Measurements from ENCODE around the gene TMEM25.
"Not testable (repeated sequence)": the region's sequence is repeated elsewhere in the genome, so short reads cannot be mapped to it uniquely, and the experiment has no call there.

The TMEM25 gene

DNA sequence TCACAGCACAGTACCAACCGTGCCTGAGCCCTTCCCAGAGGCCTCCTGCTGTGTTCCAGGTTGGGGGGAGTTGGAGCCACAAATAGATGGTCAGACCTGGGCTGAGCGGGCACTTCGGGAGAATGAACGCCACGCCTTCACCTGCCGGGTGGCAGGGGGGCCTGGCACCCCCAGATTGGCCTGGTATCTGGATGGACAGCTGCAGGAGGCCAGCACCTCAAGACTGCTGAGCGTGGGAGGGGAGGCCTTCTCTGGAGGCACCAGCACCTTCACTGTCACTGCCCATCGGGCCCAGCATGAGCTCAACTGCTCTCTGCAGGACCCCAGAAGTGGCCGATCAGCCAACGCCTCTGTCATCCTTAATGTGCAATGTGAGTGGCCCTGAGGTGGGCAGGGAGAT, 1.1 kb downstream of the TMEM25 start:
- no peak for DNase-seq (ENCODE audit: low read depth in 2 of 2, low spot score in 1 of 2)

- DNase-seq (ENCODE audit: low read depth in 2 of 2, low spot score in 1 of 2) = no peak
Measured at GRCh38 chr11:118532852-118533768, 2.1 kb downstream of the TMEM25 start.

GRCh38 chr11:118533769-118534729, 3.1 kb downstream of the TMEM25 start:
- no peak for DNase-seq (ENCODE audit: low read depth in 2 of 2, low spot score in 1 of 2)

DNA sequence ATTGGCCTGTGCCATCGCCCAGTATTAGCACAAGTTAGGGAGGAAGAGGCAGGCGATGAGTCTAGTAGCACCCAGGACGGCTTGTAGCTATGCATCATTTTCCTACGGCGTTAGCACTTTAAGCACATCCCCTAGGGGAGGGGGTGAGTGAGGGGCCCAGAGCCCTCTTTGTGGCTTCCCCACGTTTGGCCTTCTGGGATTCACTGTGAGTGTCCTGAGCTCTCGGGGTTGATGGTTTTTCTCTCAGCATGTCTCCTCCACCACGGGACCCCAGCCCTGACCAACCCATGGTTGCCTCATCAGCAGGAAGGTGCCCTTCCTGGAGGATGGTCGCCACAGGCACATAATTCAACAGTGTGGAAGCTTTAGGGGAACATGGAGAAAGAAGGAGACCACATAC, 4.3 kb downstream of the TMEM25 start:
- DNase-seq (ENCODE audit: low read depth in 2 of 2, low spot score in 1 of 2) = no peak

GRCh38 chr11:118536726-118537125, 5.7 kb downstream of the TMEM25 start:
- DNase-seq (ENCODE audit: low read depth in 2 of 2, low spot score in 1 of 2) = no peak

DNA sequence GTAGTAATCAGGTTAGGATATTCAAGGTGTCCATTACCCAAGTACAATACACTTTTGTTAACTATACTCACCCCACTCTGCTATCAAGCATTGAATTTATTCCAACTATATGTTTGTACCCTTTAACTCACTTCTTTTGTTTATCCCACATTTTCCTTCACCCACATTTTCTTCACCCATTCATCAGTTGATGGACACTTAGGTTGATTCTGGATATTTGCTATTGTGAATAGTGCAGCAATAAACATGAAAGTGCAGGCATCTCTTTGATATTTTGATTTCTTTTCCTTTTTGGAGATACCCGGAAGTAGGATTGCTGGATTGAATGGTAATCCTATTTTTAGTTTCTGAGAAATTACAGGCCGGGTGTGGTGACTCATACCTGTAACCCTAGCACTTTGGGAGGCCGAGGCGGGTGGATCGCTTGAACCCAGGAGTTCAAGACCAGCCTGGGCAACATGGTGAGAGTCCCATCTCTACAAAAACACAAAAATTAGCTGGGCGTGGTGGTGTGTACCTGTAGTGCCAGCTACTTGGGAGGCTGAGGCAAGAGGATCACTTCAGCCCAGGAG, 6.5 kb downstream of the TMEM25 start:
- DNase-seq (ENCODE audit: low read depth in 2 of 2, low spot score in 1 of 2) = no peak

DNA sequence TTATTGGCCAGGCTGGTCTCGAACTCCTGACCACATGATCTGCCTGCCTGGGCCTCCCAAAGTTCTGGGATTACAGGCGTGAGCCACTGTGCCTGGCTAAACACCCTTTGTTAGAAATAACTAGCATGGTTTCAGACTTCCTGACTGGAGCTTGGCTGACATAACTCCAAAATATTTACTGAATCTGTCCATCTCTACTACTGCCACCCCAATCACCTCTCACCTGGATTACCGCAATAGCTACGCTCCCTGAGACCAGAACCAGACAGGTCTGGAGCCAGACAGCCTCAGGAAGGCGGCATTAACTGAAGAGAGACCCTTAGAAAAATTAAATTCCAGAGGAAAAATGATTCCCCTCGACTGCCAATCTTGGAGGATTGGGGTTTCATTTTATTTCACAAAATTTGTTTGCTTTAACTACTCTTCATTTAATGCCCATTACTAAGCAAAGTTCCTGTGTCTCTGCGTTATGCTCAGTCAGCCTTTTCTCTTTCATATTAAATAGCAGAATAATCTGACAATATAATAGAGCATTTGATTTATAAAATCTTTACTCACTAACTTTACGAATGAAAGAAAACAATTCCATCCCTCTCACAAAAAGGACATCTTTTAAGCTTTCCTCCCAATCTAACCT, 13.1 kb downstream of the TMEM25 start:
- no peak for DNase-seq (ENCODE audit: low read depth in 2 of 2, low spot score in 1 of 2)

GRCh38 chr11:118544647-118545010, 13.6 kb downstream of the TMEM25 start:
- no peak for DNase-seq (ENCODE audit: low read depth in 2 of 2, low spot score in 1 of 2)

GRCh38 chr11:118545533-118545932, 14.5 kb downstream of the TMEM25 start:
- no peak for DNase-seq (ENCODE audit: low read depth in 2 of 2, low spot score in 1 of 2)

GRCh38 chr11:118547132-118547531, 16.1 kb downstream of the TMEM25 start:
- DNase-seq (ENCODE audit: low read depth in 2 of 2, low spot score in 1 of 2) = no peak

- no peak for DNase-seq (ENCODE audit: low read depth in 2 of 2, low spot score in 1 of 2)
Measured at GRCh38 chr11:118552341-118552740, 21.3 kb downstream of the TMEM25 start.

- no peak for DNase-seq (ENCODE audit: low read depth in 2 of 2, low spot score in 1 of 2)
Measured at GRCh38 chr11:118560806-118561205, 29.8 kb downstream of the TMEM25 start.

DNA sequence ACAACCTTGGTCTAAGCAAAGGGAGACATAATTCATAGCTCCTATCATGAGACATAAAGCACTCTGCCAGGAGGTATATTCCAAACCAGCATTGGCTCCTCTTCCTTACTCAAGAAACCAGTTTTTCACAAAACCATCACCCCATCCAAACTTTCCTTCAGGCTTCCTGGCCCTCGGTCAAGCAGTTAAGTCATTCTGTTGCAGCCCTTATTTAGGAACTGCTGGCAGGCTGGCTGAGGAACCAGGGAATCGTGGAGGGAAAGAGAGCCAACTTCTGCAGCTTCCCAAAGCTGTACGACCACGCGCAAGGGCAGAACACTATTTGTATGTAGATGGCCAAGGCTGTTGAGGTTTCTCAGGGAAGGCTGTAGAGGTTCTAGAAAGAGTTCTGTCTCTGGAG, 34.1 kb downstream of the TMEM25 start:
- no peak for DNase-seq (ENCODE audit: low read depth in 2 of 2, low spot score in 1 of 2)

DNA sequence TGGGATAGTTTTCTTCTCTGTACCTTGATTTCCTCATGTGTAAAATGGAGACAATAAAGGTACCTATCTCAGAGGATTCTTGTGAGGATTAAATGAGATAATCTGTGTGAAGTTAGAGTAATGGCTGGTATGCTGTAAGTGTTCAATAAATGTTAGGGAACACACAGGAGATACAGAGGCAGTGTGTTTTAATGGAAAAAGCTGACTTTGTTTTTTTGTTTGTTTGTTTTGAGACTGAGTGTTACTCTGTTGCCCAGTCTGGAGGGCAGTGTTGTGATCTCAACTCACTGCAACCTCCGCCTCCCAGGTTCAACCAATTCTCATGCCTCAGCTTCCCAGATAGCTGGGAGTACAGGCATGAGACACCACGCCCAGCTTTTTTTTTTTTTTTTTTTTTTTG, 38.7 kb downstream of the TMEM25 start:
- DNase-seq (ENCODE audit: low read depth in 2 of 2, low spot score in 1 of 2) = no peak

GRCh38 chr11:118570787-118571186, 39.8 kb downstream of the TMEM25 start:
- no peak for DNase-seq (ENCODE audit: low read depth in 2 of 2, low spot score in 1 of 2)

DNA sequence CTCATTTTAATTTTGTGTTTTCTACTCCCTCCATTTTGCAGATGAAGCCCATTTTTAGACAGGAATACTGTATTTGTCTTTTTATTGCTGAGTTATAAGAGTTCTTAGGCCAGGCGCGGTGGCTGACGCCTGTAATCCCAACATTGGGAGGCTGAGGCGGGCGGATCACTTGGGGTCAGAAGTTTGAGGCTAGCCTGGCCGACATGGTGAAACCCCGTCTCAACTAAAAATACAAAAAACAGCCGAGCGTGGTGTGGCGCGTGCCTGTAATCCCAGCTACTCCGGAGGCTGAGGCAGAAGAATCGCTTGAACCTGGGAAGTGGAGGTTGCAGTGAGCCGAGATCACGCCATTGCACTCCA, 40.7 kb downstream of the TMEM25 start:
- DNase-seq (ENCODE audit: low read depth in 2 of 2, low spot score in 1 of 2) = not testable (repeated sequence)

- DNase-seq (ENCODE audit: low read depth in 2 of 2, low spot score in 1 of 2) = peak; percentile 48 to 61
Measured at GRCh38 chr11:118572061-118572980, 41.3 kb downstream of the TMEM25 start, which contains the start of gene ARCN1. ARCN1 (plus strand) TSS chr11:118572409; CDS start chr11:118572548, 139 bp downstream.

DNA sequence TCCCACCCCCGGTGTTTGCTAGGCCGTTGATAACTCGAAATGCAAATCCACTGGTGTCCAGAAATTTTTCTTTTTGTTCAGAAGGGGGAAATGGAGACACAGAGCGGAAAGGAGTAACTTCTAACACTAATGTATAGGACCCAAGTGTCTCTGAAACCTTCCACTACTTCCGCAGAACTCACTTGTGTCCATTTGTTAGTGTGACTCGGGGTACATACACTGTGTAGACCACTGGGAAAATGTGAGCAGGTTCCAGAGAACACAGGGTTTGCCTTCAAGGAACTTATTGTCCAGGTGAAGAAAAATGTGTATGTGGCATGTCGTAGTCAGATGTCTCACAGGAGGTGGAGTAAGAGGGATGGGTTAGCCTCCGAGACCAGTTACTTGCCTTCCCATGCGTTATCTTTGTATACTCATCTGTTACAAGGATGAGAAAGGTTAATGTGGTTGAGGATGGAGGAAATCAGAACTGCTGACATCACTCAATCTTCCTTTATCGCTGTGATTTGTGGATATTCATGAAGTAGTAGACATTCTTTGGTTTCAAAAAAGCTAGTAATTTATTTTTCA, 42.1 kb downstream of the TMEM25 start:
- no peak for DNase-seq (ENCODE audit: low read depth in 2 of 2, low spot score in 1 of 2)

DNA sequence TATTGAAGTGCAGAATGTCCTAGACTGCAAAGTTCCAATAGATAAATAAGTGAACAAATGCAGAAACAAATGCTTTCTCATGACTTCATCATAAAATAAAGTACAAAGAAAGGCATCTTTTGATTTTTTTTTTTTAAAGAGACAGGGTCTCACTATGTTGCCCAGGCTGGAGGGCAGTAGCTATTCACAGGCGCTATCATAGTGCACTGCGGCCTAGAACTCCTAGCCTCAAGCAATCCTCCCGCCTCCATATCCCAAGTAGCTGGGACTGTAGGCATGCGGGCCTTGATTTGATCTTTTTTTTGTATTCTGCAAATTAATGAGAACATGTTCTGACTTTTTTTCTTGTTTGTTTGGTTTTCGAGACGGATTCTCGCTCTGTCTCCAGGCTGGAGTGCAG, 43.6 kb downstream of the TMEM25 start:
- no peak for DNase-seq (ENCODE audit: low read depth in 2 of 2, low spot score in 1 of 2)

- DNase-seq (ENCODE audit: low read depth in 2 of 2, low spot score in 1 of 2) = not testable (repeated sequence)
Measured at GRCh38 chr11:118577995-118578394, 47.0 kb downstream of the TMEM25 start.

Measured in stimulated activated CD8-positive, alpha-beta memory T cell treated with anti-CD3 and anti-CD28 coated beads, Interleukin-4, amount 100 ng/mL, for 1 hour (primary cell).